Sigmoid colon (tissue), 7 donors: ENCODE data around the gene ALG6. TPM values are rescaled to one million over a fixed set of nuclear protein-coding genes. Genes with fewer than 3 reads are reported as not detected.
A peak's percentile ranks its signal among the peaks of the same experiment; 100 is the strongest.

Source experiments
- DNase-seq: peaks from one replicate; pipeline ENCODE4 v3.0.0-alpha.2; 2019
- H3K27ac ChIP-seq, 4 donors: fragments of 200-600 bp; sonication (generic); one replicate each; pipeline ENCODE4 v1.5.1; 2016 to 2019; ENCODE audit warnings: mild to moderate bottlenecking in 1 of 4
- H3K27me3 ChIP-seq, 3 donors: fragments of 200-600 bp; sonication (generic); one replicate each; pipeline ENCODE4 v1.5.1; 2019; ENCODE audit warnings: mild to moderate bottlenecking in 1 of 3
- H3K36me3 ChIP-seq, 4 donors: fragments of 200-600 bp; sonication (generic); one replicate each; pipeline ENCODE4 v1.5.1; 2016 to 2019
- H3K4me1 ChIP-seq, 4 donors: fragments of 200-600 bp; sonication (generic); one replicate each; pipeline ENCODE4 v1.5.1; 2017 to 2019
- H3K4me3 ChIP-seq, 4 donors: fragments of 200-600 bp; sonication (generic); one replicate each; pipeline ENCODE4 v1.5.1; 2017 to 2019; ENCODE audit warnings: mild to moderate bottlenecking in 2 of 4, moderate library complexity in 1 of 4
- H3K9me3 ChIP-seq, 4 donors: fragments of 200-600 bp in 3 of 4; sonication (generic) in 3 of 4; one replicate each; pipeline versions ENCODE4 v1.5.1 to v1.6.1; 2013 to 2019
- CTCF ChIP-seq, 4 experiments: fragments of 450-650 bp in 3 of 4; fragments of 200-600 bp in 1 of 4; IDR thresholded peaks; one replicate each; pipeline ENCODE4 v1.5.1; 2016 to 2019; ENCODE audit warnings: antibody characterized with exemption in 4 of 4, mild to moderate bottlenecking in 3 of 4, moderate library complexity in 2 of 4
- EP300 ChIP-seq, 4 donors: sonication (generic); formaldehyde crosslinking; IDR thresholded peaks; one replicate each; pipeline ENCODE4 v1.6.1; 2017; ENCODE audit warnings: antibody characterized with exemption in 4 of 4
- POLR2A ChIP-seq, 2 donors: fragments of 450-650 bp; IDR thresholded peaks; one replicate each; pipeline ENCODE4 v1.6.1; 2016; ENCODE audit warnings: antibody characterized with exemption in 2 of 2, mild to moderate bottlenecking in 2 of 2, moderate library complexity in 2 of 2
- POLR2AphosphoS5 ChIP-seq, 4 donors: sonication (generic); formaldehyde crosslinking; IDR thresholded peaks; one replicate each; pipeline ENCODE4 v1.6.1; 2017; ENCODE audit warnings: antibody characterized with exemption in 4 of 4
- WGBS, 2 donors: extraction: QIAGEN DNeasy Blood & Tissue Kit; methylation state at CpG; one replicate each; pipeline ENCODE4 v1.1.7; 2013; 5-methylcytosine and 5-hydroxymethylcytosine counted together
- intact Hi-C: fragments of 100-400 bp; cut with DNase I; formaldehyde crosslinking; loops from one replicate; pipeline ENCODE4 v1.15.1; 2023
- polyA plus RNA-seq, 3 donors: library from polyadenylated mRNA; stranded (reverse); fragments of 200-250 nt; gene quantifications; one replicate each; pipeline ENCODE4 v1.2.3, GENCODE V29; 2013
- total RNA-seq, 4 donors: library from RNA; depleted of rRNA; stranded (reverse); fragments of >200 nt; gene quantifications; one replicate each; pipeline ENCODE4 v1.1.0, GENCODE V29; 2016
- donor health status: healthy with polysubstance abuse.
- donor health status: Bipolar disorder and iron deficiency.
- donor health status: healthy.

Gene ALG6
- total and polyA plus RNA-seq, 7 donors: 3.0 to 11.4 (median 6.3) TPM

GRCh38 chr1:63319046-63320021, 48.1 kb upstream of the ALG6 start:
- Histone ChIP-seq H3K4me3 (peak overlapping the region in 3 of 4 donors; percentile 6 to 12 (median 8)), H3K36me3 (no peaks in the 10 kb centered on the region), H3K4me1 (peaks cover 0 to 60% (median 39%) of the 10 kb centered on the region in 4 donors), H3K9me3 (peaks cover 0 to 7% (median 1%) of the 10 kb centered on the region in 4 donors), H3K27me3 (peaks cover 77 to 100% (median 92%) of the 10 kb centered on the region in 3 donors), H3K27ac (peak overlapping the region in 3 of 4 donors; percentile 25 to 35 (median 29))
- TF ChIP-seq POLR2AphosphoS5 (IDR thresholded peaks at IDR 0.05): no peak
- no peak for TF ChIP-seq EP300 (IDR thresholded peaks at IDR 0.05)
- no peak for TF ChIP-seq CTCF (IDR thresholded peaks at IDR 0.05)
- TF ChIP-seq POLR2A (IDR thresholded peaks at IDR 0.05): no peak
- DNase-seq: no peak
- intact Hi-C loops: loop anchor here (10.0 kb wide), 2 partner anchors 125 to 475 kb away; no protein-coding TSS in a partner anchor
- 6 to 14% methylated on average over 60 of the region's 60 CpGs for WGBS, 2 donors

- intact Hi-C loops: loop anchor here (10.0 kb wide), 2 partner anchors 125 to 475 kb away; no protein-coding TSS in a partner anchor
- Histone ChIP-seq H3K27me3 (peaks cover 83 to 100% (median 100%) of the 10 kb centered on the region in 3 donors), H3K9me3 (peaks cover 0 to 7% (median 1%) of the 10 kb centered on the region in 4 donors), H3K36me3 (no peaks in the 10 kb centered on the region), H3K27ac (peak overlapping the region in 3 of 4 donors; percentile 25 to 35 (median 29)), H3K4me3 (peak overlapping the region in 3 of 4 donors; percentile 6 to 12 (median 8)), H3K4me1 (peaks cover 0 to 62% (median 42%) of the 10 kb centered on the region in 4 donors)
- DNase-seq: no peak
- TF ChIP-seq POLR2A (IDR thresholded peaks at IDR 0.05) (no peak), CTCF (IDR thresholded peaks at IDR 0.05) (no peak), POLR2AphosphoS5 (IDR thresholded peaks at IDR 0.05) (no peak), EP300 (IDR thresholded peaks at IDR 0.05) (no peak)
- 6 to 12% methylated on average over 47 of the region's 47 CpGs for WGBS, 2 donors
These were observed 47.3 kb upstream of the ALG6 start for GRCh38 chr1:63320022-63320721.

GRCh38 chr1:63321066-63321784, 46.2 kb upstream of the ALG6 start:
- no peaks in the 10 kb centered on the region for H3K36me3 ChIP-seq
- TF ChIP-seq POLR2A (IDR thresholded peaks at IDR 0.05): no peak
- no peak for TF ChIP-seq POLR2AphosphoS5 (IDR thresholded peaks at IDR 0.05)
- no peak for TF ChIP-seq CTCF (IDR thresholded peaks at IDR 0.05)
- no peak for TF ChIP-seq EP300 (IDR thresholded peaks at IDR 0.05)
- peaks cover 85 to 100% (median 100%) of the 10 kb centered on the region in 3 donors for H3K27me3 ChIP-seq
- intact Hi-C loops: loop anchor here (10.0 kb wide), 2 partner anchors 124 to 476 kb away; no protein-coding TSS in a partner anchor
- peaks cover 0 to 62% (median 42%) of the 10 kb centered on the region in 4 donors for H3K4me1 ChIP-seq
- 7 to 10% methylated on average over 39 of the region's 39 CpGs for WGBS, 2 donors
- H3K9me3 ChIP-seq: peaks cover 0 to 7% (median 1%) of the 10 kb centered on the region in 4 donors
- H3K4me3 ChIP-seq: peak overlapping the region; percentile 31 to 54 (median 46)
- H3K27ac ChIP-seq: peak overlapping the region; percentile 35 to 59 (median 44)
- DNase-seq: no peak

- 4 to 6% methylated on average over 12 of the region's 12 CpGs for WGBS, 2 donors
- H3K36me3 ChIP-seq: no peaks in the 10 kb centered on the region
- peaks cover 0 to 7% (median 1%) of the 10 kb centered on the region in 4 donors for H3K9me3 ChIP-seq
- H3K27me3 ChIP-seq: peaks cover 85 to 100% (median 100%) of the 10 kb centered on the region in 3 donors
- H3K27ac ChIP-seq: peak overlapping the region; percentile 35 to 59 (median 54)
- intact Hi-C loops: loop anchor here (2.0 to 10.0 kb wide), 3 partner anchors 45 to 477 kb away; partner anchors contain the start of gene ALG6
- H3K4me1 ChIP-seq: peaks cover 0 to 61% (median 41%) of the 10 kb centered on the region in 4 donors
- H3K4me3 ChIP-seq: peak overlapping the region; percentile 31 to 54 (median 46)
- TF ChIP-seq EP300 (IDR thresholded peaks at IDR 0.05) (no peak), POLR2AphosphoS5 (IDR thresholded peaks at IDR 0.05) (no peak), POLR2A (IDR thresholded peaks at IDR 0.05) (no peak), CTCF (IDR thresholded peaks at IDR 0.05) (no peak)
- no peak for DNase-seq
These were observed 45.7 kb upstream of the ALG6 start for GRCh38 chr1:63321785-63322113.
